GM06990 (cell line): ENCODE measurements around the gene MS4A18.

Source experiments
- DNase-seq: peaks from one replicate; pipeline ENCODE4 v3.0.0-alpha.2; 2011; ENCODE audit not compliant: insufficient read length; ENCODE audit errors: extremely low read depth
- H3K27me3 ChIP-seq: replicated peaks from 2 replicates; pipeline ENCODE4 v1.6.0; 2011; ENCODE audit warnings: low read length; ENCODE audit not compliant: control insufficient read depth, insufficient read depth
- H3K36me3 ChIP-seq: 2 replicates; pipeline ENCODE4 v1.5.1; 2011; ENCODE audit warnings: low read length; ENCODE audit not compliant: control insufficient read depth, insufficient read depth
- H3K4me3 ChIP-seq: replicated peaks from 2 replicates; pipeline ENCODE4 v1.5.1; 2011; ENCODE audit warnings: low read depth, mild to moderate bottlenecking, control low read depth, low read length
- TF ChIP-seq, protein P1 (sequence below): IDR thresholded peaks from 2 replicates; pipeline ENCODE4 v1.5.1; 2011; ENCODE audit warnings: low read length, control low read depth, mild to moderate bottlenecking, inconsistent platforms; ENCODE audit not compliant: insufficient read depth, poor library complexity, severe bottlenecking

The MS4A18 gene

DNA sequence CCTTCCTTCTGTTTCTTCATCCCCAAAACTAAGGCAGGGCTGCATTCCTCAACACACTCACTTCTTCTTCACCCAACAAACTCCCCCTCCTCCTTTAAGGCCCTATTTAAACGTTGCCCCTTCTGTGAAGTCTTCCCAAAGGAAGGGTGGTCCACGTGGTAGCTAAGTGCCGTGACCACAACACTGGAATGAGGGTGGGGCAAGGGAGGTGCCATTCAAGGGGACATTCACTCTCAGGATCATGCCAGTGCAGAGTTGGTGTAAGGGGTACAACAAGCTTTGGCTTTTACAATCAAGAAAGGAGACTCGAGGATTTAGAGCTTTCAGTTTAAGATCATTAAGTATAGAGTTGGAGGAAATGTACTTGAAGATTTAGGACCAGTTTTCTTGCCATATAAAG, 52.6 kb downstream of the MS4A18 start:
- TF ChIP-seq, protein P1, sequence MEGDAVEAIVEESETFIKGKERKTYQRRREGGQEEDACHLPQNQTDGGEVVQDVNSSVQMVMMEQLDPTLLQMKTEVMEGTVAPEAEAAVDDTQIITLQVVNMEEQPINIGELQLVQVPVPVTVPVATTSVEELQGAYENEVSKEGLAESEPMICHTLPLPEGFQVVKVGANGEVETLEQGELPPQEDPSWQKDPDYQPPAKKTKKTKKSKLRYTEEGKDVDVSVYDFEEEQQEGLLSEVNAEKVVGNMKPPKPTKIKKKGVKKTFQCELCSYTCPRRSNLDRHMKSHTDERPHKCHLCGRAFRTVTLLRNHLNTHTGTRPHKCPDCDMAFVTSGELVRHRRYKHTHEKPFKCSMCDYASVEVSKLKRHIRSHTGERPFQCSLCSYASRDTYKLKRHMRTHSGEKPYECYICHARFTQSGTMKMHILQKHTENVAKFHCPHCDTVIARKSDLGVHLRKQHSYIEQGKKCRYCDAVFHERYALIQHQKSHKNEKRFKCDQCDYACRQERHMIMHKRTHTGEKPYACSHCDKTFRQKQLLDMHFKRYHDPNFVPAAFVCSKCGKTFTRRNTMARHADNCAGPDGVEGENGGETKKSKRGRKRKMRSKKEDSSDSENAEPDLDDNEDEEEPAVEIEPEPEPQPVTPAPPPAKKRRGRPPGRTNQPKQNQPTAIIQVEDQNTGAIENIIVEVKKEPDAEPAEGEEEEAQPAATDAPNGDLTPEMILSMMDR: no peak
- no peak for DNase-seq

DNA sequence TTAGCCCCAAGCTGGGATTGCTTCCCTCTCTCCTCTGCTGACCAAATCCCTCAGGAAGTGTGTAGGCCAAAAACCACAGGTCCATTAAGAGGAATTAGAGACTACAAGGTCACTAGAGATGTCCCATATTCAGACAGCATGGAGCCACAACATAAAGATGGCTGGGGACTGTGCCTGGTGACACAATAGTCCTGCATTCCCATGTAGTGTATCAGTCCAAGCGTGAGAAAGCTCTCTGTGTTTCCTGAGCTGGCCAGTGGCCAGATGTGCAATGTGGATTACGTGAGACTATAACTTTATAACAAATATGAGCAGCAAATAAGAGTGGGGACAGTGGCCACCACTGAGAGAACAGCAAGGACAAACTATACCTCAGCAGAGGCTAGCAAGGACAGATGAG, 53.1 kb downstream of the MS4A18 start:
- DNase-seq: no peak
- no peaks in the 10 kb centered on the region for H3K36me3 ChIP-seq
- H3K27me3 ChIP-seq: no peaks in the 10 kb centered on the region
- TF ChIP-seq, protein P1: no peak
- no peak overlapping the region for H3K4me3 ChIP-seq

More for the DNA sequence above, 52.6 kb downstream of the MS4A18 start:
- Histone ChIP-seq H3K36me3 (no peaks in the 10 kb centered on the region), H3K27me3 (no peaks in the 10 kb centered on the region), H3K4me3 (no peak overlapping the region)

DNA sequence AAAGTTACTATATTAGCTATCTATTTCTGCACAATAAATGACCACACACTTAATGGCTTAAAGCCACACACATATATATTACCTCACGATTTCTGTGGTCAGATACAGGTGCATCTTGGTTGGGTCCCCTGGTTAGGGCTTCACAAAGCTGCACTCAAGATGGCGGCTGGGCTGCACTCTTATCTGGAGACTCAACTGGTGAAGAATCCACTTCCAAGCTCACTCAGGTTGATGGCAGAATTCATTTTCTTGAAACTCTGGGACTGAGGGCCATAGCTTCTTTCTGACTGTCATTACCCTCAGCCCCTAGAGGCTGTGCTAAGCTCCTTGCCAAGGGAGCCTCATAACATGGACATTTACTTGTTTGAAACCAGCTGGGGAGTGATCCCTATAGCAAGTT, 55.5 kb downstream of the MS4A18 start:
- Histone ChIP-seq H3K36me3 (no peaks in the 10 kb centered on the region), H3K4me3 (no peak overlapping the region), H3K27me3 (no peaks in the 10 kb centered on the region)
- TF ChIP-seq, protein P1: no peak
- no peak for DNase-seq

DNA sequence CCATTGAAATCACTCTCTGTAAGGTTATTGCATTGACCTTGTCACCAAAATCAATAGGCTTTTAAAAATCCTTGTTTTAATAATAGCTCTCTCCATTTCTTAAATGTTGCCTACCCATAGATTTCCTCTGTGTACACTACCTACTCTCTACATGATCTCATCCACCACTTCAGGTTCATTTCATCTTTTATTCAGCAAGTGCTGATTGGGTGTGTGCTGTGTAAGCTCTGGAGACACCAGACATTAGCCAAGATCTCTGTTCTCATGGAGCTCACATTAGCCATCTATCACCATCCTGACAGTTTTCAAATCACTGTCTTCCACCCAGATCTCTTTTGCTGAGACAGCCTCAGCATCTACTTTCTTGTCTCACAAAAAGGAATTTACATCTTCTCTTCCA, 56.3 kb downstream of the MS4A18 start:
- TF ChIP-seq, protein P1: no peak

DNA sequence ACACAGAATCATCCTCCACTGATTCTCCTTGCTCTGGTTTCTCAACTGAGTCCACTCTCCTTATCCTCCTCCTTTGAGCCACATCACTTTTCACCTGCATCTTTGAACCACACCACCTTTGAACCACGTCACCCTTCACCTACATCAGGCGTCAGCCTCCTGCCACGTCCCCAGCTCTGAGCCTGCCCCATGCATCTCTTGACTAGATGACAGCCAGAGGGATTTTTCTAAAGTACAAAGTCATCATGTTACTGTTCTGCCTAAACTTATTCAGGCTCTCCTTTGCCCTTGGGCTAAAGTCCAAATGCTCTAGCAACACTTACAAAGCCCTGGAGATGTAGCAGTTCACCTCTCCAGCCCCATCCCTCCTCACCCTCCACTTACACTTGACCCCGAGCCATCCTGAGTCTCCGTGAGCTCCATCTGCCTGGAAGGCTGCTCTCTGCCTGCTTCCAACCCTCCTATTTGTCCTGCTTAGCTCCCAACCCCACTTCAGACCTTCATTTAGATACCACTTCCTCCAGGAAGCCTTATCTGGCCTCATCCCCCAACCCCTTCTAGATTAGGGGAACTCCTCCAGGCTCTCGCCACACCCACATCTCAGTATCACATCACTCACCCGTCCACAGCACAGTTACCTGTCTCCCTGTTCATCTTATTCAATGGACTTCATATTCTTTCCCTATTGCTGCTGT, 56.9 kb downstream of the MS4A18 start:
- TF ChIP-seq, protein P1: no peak
- Histone ChIP-seq H3K4me3 (no peak overlapping the region), H3K36me3 (no peaks in the 10 kb centered on the region), H3K27me3 (no peaks in the 10 kb centered on the region)
- DNase-seq: no peak

More for the DNA sequence above, 56.3 kb downstream of the MS4A18 start:
- DNase-seq: no peak
- Histone ChIP-seq H3K4me3 (no peak overlapping the region), H3K36me3 (no peaks in the 10 kb centered on the region), H3K27me3 (no peaks in the 10 kb centered on the region)

DNA sequence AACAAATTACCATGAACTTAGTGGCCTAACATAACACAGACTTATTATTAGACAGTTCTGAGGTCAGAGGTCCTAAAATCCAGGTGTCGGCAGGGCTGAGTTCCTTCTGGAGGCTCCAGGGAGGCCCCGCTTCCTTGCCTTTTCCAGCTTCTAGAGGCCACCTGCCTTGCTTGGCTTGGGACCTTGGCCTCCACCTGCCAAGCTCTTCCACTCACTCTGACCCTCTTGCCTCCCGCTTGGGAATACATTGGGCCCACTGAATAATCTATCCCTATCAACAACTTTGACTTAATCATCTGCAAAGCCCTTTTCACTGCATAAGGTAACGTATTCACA, 57.4 kb downstream of the MS4A18 start:
- DNase-seq: no peak
- H3K4me3 ChIP-seq: no peak overlapping the region
- no peaks in the 10 kb centered on the region for H3K27me3 ChIP-seq

More for the DNA sequence above, 57.4 kb downstream of the MS4A18 start:
- TF ChIP-seq, protein P1: no peak
- H3K36me3 ChIP-seq: no peaks in the 10 kb centered on the region
